ENCODE data around the gene ANO5. TPM values are rescaled to one million over a fixed set of nuclear protein-coding genes. Genes with fewer than 3 reads are reported as not detected.

The ANO5 gene
- total RNA-seq, 1 experiment from 2014 or later = 6.3 TPM

DNA sequence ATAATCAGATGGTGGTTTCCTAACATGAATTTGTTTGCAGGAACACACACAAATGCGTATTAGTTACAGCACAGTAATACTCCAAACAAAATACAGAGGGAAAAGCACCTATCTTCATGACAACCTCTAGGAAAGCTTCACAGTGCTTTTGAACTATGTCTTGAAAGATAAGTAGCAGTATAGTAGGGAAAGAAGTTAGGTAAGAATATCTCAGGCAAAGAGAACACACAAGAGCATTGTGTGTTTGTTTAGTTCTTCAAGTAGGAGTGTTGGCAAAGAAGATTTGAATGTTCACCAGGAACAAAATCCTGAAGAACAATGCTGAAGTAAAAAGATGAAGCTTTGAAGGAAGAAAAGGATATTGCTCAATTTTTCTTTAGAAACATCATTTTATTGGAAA lies 54.1 kb downstream of the ANO5 start (continued):
- TF ChIP-seq IRF2 (CRISPR knock-in tag; IDR thresholded peaks at IDR 0.05; ENCODE audit: borderline replicate concordance, low read depth) = no peak
- TF ChIP-seq, protein P1, sequence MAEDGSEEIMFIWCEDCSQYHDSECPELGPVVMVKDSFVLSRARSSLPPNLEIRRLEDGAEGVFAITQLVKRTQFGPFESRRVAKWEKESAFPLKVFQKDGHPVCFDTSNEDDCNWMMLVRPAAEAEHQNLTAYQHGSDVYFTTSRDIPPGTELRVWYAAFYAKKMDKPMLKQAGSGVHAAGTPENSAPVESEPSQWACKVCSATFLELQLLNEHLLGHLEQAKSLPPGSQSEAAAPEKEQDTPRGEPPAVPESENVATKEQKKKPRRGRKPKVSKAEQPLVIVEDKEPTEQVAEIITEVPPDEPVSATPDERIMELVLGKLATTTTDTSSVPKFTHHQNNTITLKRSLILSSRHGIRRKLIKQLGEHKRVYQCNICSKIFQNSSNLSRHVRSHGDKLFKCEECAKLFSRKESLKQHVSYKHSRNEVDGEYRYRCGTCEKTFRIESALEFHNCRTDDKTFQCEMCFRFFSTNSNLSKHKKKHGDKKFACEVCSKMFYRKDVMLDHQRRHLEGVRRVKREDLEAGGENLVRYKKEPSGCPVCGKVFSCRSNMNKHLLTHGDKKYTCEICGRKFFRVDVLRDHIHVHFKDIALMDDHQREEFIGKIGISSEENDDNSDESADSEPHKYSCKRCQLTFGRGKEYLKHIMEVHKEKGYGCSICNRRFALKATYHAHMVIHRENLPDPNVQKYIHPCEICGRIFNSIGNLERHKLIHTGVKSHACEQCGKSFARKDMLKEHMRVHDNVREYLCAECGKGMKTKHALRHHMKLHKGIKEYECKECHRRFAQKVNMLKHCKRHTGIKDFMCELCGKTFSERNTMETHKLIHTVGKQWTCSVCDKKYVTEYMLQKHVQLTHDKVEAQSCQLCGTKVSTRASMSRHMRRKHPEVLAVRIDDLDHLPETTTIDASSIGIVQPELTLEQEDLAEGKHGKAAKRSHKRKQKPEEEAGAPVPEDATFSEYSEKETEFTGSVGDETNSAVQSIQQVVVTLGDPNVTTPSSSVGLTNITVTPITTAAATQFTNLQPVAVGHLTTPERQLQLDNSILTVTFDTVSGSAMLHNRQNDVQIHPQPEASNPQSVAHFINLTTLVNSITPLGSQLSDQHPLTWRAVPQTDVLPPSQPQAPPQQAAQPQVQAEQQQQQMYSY (CRISPR knock-in tag; IDR thresholded peaks at IDR 0.05) = no peak
- no peak for TF ChIP-seq ZNF232 (CRISPR knock-in tag; IDR thresholded peaks at IDR 0.05)
- no peak for TF ChIP-seq RELA (CRISPR knock-in tag; IDR thresholded peaks at IDR 0.05; ENCODE audit: borderline replicate concordance)
- no peak for TF ChIP-seq SP1 (CRISPR knock-in tag; conservative IDR thresholded peaks at IDR 0.05)
- no peak for TF ChIP-seq TEAD4 (CRISPR knock-in tag; IDR thresholded peaks at IDR 0.05)
- no peak for TF ChIP-seq SMAD3 (CRISPR knock-in tag; IDR thresholded peaks at IDR 0.05; ENCODE audit: borderline replicate concordance)
- TF ChIP-seq SOX15 (CRISPR knock-in tag; IDR thresholded peaks at IDR 0.05) = no peak
- no peak for TF ChIP-seq ZNF396 (CRISPR knock-in tag; IDR thresholded peaks at IDR 0.05; ENCODE audit: borderline replicate concordance)
- TF ChIP-seq OVOL2 (CRISPR knock-in tag; IDR thresholded peaks at IDR 0.05; ENCODE audit: borderline replicate concordance) = no peak

DNA sequence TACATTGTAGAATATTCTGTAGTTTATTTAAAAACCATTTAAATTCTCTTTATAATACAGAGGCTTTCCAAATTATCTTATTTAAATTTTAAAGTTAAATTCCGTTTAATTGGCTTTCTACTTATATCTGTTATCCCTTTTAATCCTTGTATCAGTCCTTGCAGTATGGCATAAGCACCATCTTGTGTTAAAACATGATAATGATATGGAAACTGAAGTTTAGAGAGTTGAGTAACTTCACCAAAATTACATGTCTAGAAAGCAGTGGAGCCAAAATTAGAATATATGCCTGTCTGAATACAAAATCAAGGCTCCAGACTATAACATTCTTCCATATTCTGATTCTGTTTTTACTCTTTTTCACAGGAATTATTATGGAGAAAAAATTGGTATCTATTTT lies 57.0 kb downstream of the ANO5 start:
- Mint-ChIP-seq H3K27ac (no peak overlapping the region), H3K9me3 (no peaks in the 10 kb centered on the region), H3K27me3 (ENCODE audit: low read depth) (no peaks in the 10 kb centered on the region), H3K4me3 (no peak overlapping the region), H3K36me3 (0 out of 2 replicates have a peak, but pooled peaks cover 3% of the 10 kb centered on the region), H3K4me1 (peaks cover 6% of the 10 kb centered on the region)
- TF ChIP-seq, protein P2, sequence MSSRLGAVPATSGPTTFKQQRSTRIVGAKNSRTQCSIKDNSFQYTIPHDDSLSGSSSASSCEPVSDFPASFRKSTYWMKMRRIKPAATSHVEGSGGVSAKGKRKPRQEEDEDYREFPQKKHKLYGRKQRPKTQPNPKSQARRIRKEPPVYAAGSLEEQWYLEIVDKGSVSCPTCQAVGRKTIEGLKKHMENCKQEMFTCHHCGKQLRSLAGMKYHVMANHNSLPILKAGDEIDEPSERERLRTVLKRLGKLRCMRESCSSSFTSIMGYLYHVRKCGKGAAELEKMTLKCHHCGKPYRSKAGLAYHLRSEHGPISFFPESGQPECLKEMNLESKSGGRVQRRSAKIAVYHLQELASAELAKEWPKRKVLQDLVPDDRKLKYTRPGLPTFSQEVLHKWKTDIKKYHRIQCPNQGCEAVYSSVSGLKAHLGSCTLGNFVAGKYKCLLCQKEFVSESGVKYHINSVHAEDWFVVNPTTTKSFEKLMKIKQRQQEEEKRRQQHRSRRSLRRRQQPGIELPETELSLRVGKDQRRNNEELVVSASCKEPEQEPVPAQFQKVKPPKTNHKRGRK (CRISPR knock-in tag; IDR thresholded peaks at IDR 0.05; ENCODE audit: borderline replicate concordance) = no peak
- TF ChIP-seq, protein P3, sequence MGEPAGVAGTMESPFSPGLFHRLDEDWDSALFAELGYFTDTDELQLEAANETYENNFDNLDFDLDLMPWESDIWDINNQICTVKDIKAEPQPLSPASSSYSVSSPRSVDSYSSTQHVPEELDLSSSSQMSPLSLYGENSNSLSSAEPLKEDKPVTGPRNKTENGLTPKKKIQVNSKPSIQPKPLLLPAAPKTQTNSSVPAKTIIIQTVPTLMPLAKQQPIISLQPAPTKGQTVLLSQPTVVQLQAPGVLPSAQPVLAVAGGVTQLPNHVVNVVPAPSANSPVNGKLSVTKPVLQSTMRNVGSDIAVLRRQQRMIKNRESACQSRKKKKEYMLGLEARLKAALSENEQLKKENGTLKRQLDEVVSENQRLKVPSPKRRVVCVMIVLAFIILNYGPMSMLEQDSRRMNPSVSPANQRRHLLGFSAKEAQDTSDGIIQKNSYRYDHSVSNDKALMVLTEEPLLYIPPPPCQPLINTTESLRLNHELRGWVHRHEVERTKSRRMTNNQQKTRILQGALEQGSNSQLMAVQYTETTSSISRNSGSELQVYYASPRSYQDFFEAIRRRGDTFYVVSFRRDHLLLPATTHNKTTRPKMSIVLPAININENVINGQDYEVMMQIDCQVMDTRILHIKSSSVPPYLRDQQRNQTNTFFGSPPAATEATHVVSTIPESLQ (CRISPR knock-in tag; IDR thresholded peaks at IDR 0.05) = no peak
- TF ChIP-seq GRHL2 (CRISPR knock-in tag; IDR thresholded peaks at IDR 0.05; ENCODE audit: insufficient replicate concordance, severe bottlenecking) = no peak
- no peak for TF ChIP-seq OVOL2 (CRISPR knock-in tag; IDR thresholded peaks at IDR 0.05; ENCODE audit: borderline replicate concordance)
- no peak for TF ChIP-seq SOX15 (CRISPR knock-in tag; IDR thresholded peaks at IDR 0.05)
- TF ChIP-seq, protein P4, sequence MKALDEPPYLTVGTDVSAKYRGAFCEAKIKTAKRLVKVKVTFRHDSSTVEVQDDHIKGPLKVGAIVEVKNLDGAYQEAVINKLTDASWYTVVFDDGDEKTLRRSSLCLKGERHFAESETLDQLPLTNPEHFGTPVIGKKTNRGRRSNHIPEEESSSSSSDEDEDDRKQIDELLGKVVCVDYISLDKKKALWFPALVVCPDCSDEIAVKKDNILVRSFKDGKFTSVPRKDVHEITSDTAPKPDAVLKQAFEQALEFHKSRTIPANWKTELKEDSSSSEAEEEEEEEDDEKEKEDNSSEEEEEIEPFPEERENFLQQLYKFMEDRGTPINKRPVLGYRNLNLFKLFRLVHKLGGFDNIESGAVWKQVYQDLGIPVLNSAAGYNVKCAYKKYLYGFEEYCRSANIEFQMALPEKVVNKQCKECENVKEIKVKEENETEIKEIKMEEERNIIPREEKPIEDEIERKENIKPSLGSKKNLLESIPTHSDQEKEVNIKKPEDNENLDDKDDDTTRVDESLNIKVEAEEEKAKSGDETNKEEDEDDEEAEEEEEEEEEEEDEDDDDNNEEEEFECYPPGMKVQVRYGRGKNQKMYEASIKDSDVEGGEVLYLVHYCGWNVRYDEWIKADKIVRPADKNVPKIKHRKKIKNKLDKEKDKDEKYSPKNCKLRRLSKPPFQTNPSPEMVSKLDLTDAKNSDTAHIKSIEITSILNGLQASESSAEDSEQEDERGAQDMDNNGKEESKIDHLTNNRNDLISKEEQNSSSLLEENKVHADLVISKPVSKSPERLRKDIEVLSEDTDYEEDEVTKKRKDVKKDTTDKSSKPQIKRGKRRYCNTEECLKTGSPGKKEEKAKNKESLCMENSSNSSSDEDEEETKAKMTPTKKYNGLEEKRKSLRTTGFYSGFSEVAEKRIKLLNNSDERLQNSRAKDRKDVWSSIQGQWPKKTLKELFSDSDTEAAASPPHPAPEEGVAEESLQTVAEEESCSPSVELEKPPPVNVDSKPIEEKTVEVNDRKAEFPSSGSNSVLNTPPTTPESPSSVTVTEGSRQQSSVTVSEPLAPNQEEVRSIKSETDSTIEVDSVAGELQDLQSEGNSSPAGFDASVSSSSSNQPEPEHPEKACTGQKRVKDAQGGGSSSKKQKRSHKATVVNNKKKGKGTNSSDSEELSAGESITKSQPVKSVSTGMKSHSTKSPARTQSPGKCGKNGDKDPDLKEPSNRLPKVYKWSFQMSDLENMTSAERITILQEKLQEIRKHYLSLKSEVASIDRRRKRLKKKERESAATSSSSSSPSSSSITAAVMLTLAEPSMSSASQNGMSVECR (CRISPR knock-in tag; IDR thresholded peaks at IDR 0.05; ENCODE audit: borderline replicate concordance) = no peak
- TF ChIP-seq, protein P5, sequence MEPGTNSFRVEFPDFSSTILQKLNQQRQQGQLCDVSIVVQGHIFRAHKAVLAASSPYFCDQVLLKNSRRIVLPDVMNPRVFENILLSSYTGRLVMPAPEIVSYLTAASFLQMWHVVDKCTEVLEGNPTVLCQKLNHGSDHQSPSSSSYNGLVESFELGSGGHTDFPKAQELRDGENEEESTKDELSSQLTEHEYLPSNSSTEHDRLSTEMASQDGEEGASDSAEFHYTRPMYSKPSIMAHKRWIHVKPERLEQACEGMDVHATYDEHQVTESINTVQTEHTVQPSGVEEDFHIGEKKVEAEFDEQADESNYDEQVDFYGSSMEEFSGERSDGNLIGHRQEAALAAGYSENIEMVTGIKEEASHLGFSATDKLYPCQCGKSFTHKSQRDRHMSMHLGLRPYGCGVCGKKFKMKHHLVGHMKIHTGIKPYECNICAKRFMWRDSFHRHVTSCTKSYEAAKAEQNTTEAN (CRISPR knock-in tag; IDR thresholded peaks at IDR 0.05) = no peak
- TF ChIP-seq NFATC4 (CRISPR knock-in tag; IDR thresholded peaks at IDR 0.05) = no peak
- ATAC-seq = no peak
- CTCF ChIA-PET = no interaction called here
- POLR2A ChIA-PET = no interaction called here
- DNase-seq (ENCODE audit: low spot score) = no peak

Data from WTC11 (cell line).